Endothelial cell (in vitro differentiated cells): ENCODE data around the gene SLC25A45. TPM values are rescaled to one million over a fixed set of nuclear protein-coding genes. Genes with fewer than 3 reads are reported as not detected.

ENCODE experiments used
- DNase-seq: peaks from one replicate; pipeline ENCODE4 v3.0.0; 2021; ENCODE audit warnings: low spot score
- H3K27ac Mint-ChIP-seq: one replicate; pipeline ENCODE4 v1.8.0; 2021; ENCODE audit warnings: mixed read lengths, inconsistent platforms; ENCODE audit not compliant: unreplicated experiment
- H3K27me3 Mint-ChIP-seq: one replicate; pipeline ENCODE4 v1.8.0; 2021; ENCODE audit warnings: mild to moderate bottlenecking, moderate library complexity, mixed read lengths, inconsistent platforms; ENCODE audit not compliant: unreplicated experiment
- H3K36me3 Mint-ChIP-seq: one replicate; pipeline ENCODE4 v1.8.0; 2021; ENCODE audit warnings: mild to moderate bottlenecking, low read depth, mixed read lengths, inconsistent platforms; ENCODE audit not compliant: unreplicated experiment
- H3K4me1 Mint-ChIP-seq: one replicate; pipeline ENCODE4 v1.8.0; 2021; ENCODE audit warnings: mild to moderate bottlenecking, mixed read lengths, inconsistent platforms; ENCODE audit not compliant: unreplicated experiment
- H3K4me3 Mint-ChIP-seq: one replicate; pipeline ENCODE4 v1.8.0; 2021; ENCODE audit warnings: mild to moderate bottlenecking, mixed read lengths, inconsistent platforms; ENCODE audit not compliant: unreplicated experiment
- H3K9me3 Mint-ChIP-seq: one replicate; pipeline ENCODE4 v1.8.0; 2021; ENCODE audit warnings: mixed read lengths, inconsistent platforms; ENCODE audit not compliant: unreplicated experiment
- total RNA-seq: library from RNA; stranded (reverse); fragmentation: NEBNext Ultra II Directional; extraction: Animal tissue kit (Norgen Biotek cat#: 25700); gene quantifications from one replicate; pipeline ENCODE4 v1.2.1, GENCODE V29; 2021; ENCODE audit not compliant: unreplicated experiment
- TF ChIP-seq, protein P1 (sequence below): fragments of 200-600 bp; sonication (generic); IDR thresholded peaks from one replicate; pipeline ENCODE4 v1.5.0; 2021; ENCODE audit warnings: antibody characterized with exemption; ENCODE audit not compliant: unreplicated experiment

Gene SLC25A45
- total RNA-seq, 1 donor from 2014 or later = 3.3 TPM

DNA sequence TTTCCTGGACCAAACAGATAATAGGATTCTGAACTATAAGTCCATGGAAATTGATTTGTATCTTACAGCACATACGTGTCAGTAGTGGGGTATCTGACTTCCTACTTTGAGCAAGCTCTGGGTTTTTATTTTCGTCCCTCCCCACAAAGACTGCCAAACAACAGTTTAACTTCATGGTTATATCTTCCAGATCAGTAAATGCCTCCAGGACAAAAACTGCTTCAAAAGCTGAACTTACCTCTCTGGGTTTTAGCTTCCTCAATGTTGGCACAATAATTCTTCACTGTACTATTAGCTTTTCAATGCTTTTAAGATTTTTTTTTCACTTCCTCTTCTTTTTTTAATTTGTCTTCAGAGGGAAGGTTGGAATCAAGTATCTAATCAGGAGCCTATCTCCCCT lies 53.0 kb downstream of the SLC25A45 start:
- TF ChIP-seq, protein P1, sequence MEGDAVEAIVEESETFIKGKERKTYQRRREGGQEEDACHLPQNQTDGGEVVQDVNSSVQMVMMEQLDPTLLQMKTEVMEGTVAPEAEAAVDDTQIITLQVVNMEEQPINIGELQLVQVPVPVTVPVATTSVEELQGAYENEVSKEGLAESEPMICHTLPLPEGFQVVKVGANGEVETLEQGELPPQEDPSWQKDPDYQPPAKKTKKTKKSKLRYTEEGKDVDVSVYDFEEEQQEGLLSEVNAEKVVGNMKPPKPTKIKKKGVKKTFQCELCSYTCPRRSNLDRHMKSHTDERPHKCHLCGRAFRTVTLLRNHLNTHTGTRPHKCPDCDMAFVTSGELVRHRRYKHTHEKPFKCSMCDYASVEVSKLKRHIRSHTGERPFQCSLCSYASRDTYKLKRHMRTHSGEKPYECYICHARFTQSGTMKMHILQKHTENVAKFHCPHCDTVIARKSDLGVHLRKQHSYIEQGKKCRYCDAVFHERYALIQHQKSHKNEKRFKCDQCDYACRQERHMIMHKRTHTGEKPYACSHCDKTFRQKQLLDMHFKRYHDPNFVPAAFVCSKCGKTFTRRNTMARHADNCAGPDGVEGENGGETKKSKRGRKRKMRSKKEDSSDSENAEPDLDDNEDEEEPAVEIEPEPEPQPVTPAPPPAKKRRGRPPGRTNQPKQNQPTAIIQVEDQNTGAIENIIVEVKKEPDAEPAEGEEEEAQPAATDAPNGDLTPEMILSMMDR = no peak
- Mint-ChIP-seq H3K36me3 (peaks cover 2% of the 10 kb centered on the region), H3K4me1 (peaks cover 7% of the 10 kb centered on the region), H3K27ac (no peak overlapping the region), H3K9me3 (no peaks in the 10 kb centered on the region), H3K4me3 (no peak overlapping the region), H3K27me3 (peaks cover 6% of the 10 kb centered on the region)
- DNase-seq = no peak

- H3K4me3 Mint-ChIP-seq = peak overlapping the region; percentile 73
- no peaks in the 10 kb centered on the region for H3K9me3 Mint-ChIP-seq
- peaks cover 11% of the 10 kb centered on the region for H3K36me3 Mint-ChIP-seq
- TF ChIP-seq, protein P1 = no peak
- no peak overlapping the region for H3K27ac Mint-ChIP-seq
- peaks cover 4% of the 10 kb centered on the region for H3K27me3 Mint-ChIP-seq
- no peak for DNase-seq
- H3K4me1 Mint-ChIP-seq = peaks cover 7% of the 10 kb centered on the region
Observed at GRCh38 chr11:65327021-65327420, 55.4 kb downstream of the SLC25A45 start.

DNA sequence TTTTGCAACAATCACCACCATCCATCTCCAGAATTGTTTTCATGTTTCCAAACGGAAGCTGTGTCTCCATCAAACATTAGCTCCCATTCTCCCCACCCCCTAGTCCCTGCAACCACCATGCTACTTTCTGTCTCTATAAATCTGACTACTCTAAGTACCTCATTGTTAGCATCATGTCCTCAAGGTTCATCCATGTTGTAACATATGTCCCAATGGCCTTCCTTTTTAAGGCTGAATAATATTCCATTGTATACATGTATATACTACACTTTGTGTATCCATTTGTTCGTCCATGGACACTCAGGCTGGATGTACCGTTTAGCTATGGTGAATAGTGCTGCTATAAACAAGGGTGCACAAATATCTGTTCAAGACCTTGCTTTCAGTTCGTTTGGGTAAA lies 57.0 kb downstream of the SLC25A45 start:
- TF ChIP-seq, protein P1 = no peak
- Mint-ChIP-seq H3K4me1 (peaks cover 7% of the 10 kb centered on the region), H3K4me3 (peak overlapping the region; percentile 13), H3K27me3 (peaks cover 7% of the 10 kb centered on the region), H3K9me3 (no peaks in the 10 kb centered on the region), H3K27ac (no peak overlapping the region), H3K36me3 (peaks cover 12% of the 10 kb centered on the region)
- DNase-seq = no peak

Other genes with a start within 250 kb of the SLC25A45 start
- gene SYVN1, start 248.1 kb downstream of the SLC25A45 start, total RNA-seq = 32.2 TPM
- not detected for gene SPDYC, start 212.4 kb downstream of the SLC25A45 start, total RNA-seq
- gene CAPN1, start 200.7 kb downstream of the SLC25A45 start, total RNA-seq = 148 TPM
- gene POLA2, start 120.7 kb downstream of the SLC25A45 start, total RNA-seq = 17.9 TPM
- gene CDC42EP2, start 67.8 kb downstream of the SLC25A45 start, total RNA-seq = 37.7 TPM
- gene DPF2, start 48.8 kb downstream of the SLC25A45 start, total RNA-seq = 77.6 TPM
- 0.44 TPM for gene TIGD3, start 27.9 kb downstream of the SLC25A45 start, total RNA-seq
- 76.0 TPM for gene FRMD8, start 4.0 kb upstream of the SLC25A45 start, total RNA-seq
- gene NEAT1, start 40.2 kb upstream of the SLC25A45 start, total RNA-seq = 43.4 TPM
- 4,747 TPM for gene MALAT1, start 116.4 kb upstream of the SLC25A45 start, total RNA-seq
- gene SCYL1, start 142.4 kb upstream of the SLC25A45 start, total RNA-seq = 99.1 TPM
- gene LTBP3, start 175.7 kb upstream of the SLC25A45 start, total RNA-seq = 1.7 TPM
- 37.4 TPM for gene ZNRD2, start 187.8 kb upstream of the SLC25A45 start, total RNA-seq
- gene FAM89B, start 189.9 kb upstream of the SLC25A45 start, total RNA-seq = 44.7 TPM
- 4.7 TPM for gene EHBP1L1, start 193.4 kb upstream of the SLC25A45 start, total RNA-seq
- 2.0 TPM for gene KCNK7, start 213.2 kb upstream of the SLC25A45 start, total RNA-seq
- 238 TPM for gene MAP3K11, start 231.6 kb upstream of the SLC25A45 start, total RNA-seq
- 76.1 TPM for gene PCNX3, start 233.1 kb upstream of the SLC25A45 start, total RNA-seq